ENCODE data around the gene UFSP1. TPM values are rescaled to one million over a fixed set of nuclear protein-coding genes. Genes with fewer than 3 reads are reported as not detected.

Gene UFSP1
- total and polyA plus RNA-seq, 2 of the 13 experiments (the other 11 are each of a cell fraction or from before 2014, with no cell fraction given), result 0.65 to 3.3 TPM

DNA sequence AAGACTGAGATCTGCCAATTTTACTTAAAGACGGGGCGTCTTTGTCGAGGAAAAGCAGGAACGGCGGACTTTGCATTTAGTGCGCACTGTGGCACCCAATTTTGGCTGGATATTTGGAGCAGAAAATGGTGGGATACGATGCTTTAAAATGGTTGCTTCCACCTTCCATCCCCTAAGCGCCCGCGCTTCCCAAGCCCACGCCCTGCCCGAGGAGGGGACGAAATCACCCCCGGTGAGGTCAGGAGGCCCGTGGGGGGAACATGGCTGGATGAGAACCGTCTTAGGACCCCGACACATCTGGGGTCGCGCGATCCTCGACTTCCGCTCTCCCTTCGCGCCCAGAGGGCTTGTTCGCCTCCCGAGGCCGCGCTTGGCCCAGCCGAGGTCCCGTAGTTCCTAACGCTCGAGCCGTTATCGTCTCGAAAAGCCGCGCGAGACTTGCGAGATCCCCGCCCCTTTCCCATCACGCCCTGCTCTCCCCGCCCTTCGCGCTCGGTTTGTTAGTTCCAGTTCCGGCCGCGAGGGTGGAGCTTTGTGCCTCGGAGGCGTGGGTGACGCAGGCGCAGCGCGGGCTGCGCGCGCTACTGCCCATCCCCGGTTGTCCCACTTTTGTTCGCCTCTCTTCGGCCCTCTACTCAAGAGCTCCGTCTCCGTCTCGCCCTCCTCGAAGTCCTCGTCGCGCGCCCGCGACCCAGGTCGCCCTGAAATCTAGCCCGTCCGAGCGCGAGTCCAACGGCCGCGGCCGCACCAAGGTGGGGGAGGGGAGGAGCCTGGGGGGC lies 14.7 kb downstream of the UFSP1 start, which contains the start of gene SRRT (continued):
- TF ChIP-seq ZFP62 (CRISPR knock-in tag; IDR thresholded peaks at IDR 0.05), result no peak
- TF ChIP-seq ZNF780A (CRISPR knock-in tag; IDR thresholded peaks at IDR 0.05), result no peak
- TF ChIP-seq RXRB (CRISPR knock-in tag; IDR thresholded peaks at IDR 0.05; ENCODE audit: borderline replicate concordance), result peak; percentile 20; the same call in 1 of the 2 replicates
- TF ChIP-seq NFE2L1 (CRISPR knock-in tag; IDR thresholded peaks at IDR 0.05; ENCODE audit: borderline replicate concordance), result no peak
- TF ChIP-seq, protein P1, sequence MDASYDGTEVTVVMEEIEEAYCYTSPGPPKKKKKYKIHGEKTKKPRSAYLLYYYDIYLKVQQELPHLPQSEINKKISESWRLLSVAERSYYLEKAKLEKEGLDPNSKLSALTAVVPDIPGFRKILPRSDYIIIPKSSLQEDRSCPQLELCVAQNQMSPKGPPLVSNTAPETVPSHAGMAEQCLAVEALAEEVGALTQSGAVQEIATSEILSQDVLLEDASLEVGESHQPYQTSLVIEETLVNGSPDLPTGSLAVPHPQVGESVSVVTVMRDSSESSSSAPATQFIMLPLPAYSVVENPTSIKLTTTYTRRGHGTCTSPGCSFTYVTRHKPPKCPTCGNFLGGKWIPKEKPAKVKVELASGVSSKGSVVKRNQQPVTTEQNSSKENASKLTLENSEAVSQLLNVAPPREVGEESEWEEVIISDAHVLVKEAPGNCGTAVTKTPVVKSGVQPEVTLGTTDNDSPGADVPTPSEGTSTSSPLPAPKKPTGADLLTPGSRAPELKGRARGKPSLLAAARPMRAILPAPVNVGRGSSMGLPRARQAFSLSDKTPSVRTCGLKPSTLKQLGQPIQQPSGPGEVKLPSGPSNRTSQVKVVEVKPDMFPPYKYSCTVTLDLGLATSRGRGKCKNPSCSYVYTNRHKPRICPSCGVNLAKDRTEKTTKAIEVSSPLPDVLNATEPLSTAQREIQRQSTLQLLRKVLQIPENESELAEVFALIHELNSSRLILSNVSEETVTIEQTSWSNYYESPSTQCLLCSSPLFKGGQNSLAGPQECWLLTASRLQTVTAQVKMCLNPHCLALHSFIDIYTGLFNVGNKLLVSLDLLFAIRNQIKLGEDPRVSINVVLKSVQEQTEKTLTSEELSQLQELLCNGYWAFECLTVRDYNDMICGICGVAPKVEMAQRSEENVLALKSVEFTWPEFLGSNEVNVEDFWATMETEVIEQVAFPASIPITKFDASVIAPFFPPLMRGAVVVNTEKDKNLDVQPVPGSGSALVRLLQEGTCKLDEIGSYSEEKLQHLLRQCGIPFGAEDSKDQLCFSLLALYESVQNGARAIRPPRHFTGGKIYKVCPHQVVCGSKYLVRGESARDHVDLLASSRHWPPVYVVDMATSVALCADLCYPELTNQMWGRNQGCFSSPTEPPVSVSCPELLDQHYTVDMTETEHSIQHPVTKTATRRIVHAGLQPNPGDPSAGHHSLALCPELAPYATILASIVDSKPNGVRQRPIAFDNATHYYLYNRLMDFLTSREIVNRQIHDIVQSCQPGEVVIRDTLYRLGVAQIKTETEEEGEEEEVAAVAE (CRISPR knock-in tag; IDR thresholded peaks at IDR 0.05; ENCODE audit: borderline replicate concordance), result peak; percentile 54; the same call in 1 of the 2 replicates
- TF ChIP-seq ZFP36 (IDR thresholded peaks at IDR 0.05; ENCODE audit: borderline replicate concordance, low read depth, low read length, partially characterized antibody), result no peak
- TF ChIP-seq, protein P2, sequence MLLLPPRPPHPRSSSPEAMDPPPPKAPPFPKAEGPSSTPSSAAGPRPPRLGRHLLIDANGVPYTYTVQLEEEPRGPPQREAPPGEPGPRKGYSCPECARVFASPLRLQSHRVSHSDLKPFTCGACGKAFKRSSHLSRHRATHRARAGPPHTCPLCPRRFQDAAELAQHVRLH (CRISPR knock-in tag; IDR thresholded peaks at IDR 0.05; ENCODE audit: borderline replicate concordance, low read depth), result peak; percentile 51; the same call in 1 of the 2 replicates
- TF ChIP-seq, protein P3, sequence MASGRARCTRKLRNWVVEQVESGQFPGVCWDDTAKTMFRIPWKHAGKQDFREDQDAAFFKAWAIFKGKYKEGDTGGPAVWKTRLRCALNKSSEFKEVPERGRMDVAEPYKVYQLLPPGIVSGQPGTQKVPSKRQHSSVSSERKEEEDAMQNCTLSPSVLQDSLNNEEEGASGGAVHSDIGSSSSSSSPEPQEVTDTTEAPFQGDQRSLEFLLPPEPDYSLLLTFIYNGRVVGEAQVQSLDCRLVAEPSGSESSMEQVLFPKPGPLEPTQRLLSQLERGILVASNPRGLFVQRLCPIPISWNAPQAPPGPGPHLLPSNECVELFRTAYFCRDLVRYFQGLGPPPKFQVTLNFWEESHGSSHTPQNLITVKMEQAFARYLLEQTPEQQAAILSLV (CRISPR knock-in tag; IDR thresholded peaks at IDR 0.05; ENCODE audit: borderline replicate concordance), result peak; percentile 89; the same call in 1 of the 2 replicates
- no peak for TF ChIP-seq SATB2 (CRISPR knock-in tag; IDR thresholded peaks at IDR 0.05)
- peak; percentile 90 for TF ChIP-seq RBM39 (IDR thresholded peaks at IDR 0.05; ENCODE audit: low read depth, low read length, poor library complexity, severe bottlenecking)
- peak; percentile 69; the same call in 1 of the 2 replicates for TF ChIP-seq HIVEP1 (CRISPR knock-in tag; IDR thresholded peaks at IDR 0.05)
- peak; percentile 51; the same call in 1 of the 2 replicates for TF ChIP-seq FOXO1 (CRISPR knock-in tag; IDR thresholded peaks at IDR 0.05)
- TF ChIP-seq ZMYM2 (CRISPR knock-in tag; IDR thresholded peaks at IDR 0.05), result no peak
- TF ChIP-seq SPEN (CRISPR knock-in tag; IDR thresholded peaks at IDR 0.05; ENCODE audit: low read depth), result peak; percentile 100
- peak; percentile 86 for TF ChIP-seq NR2C2 (CRISPR knock-in tag; IDR thresholded peaks at IDR 0.05; ENCODE audit: borderline replicate concordance)
- TF ChIP-seq, protein P4, sequence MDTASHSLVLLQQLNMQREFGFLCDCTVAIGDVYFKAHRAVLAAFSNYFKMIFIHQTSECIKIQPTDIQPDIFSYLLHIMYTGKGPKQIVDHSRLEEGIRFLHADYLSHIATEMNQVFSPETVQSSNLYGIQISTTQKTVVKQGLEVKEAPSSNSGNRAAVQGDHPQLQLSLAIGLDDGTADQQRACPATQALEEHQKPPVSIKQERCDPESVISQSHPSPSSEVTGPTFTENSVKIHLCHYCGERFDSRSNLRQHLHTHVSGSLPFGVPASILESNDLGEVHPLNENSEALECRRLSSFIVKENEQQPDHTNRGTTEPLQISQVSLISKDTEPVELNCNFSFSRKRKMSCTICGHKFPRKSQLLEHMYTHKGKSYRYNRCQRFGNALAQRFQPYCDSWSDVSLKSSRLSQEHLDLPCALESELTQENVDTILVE (CRISPR knock-in tag; IDR thresholded peaks at IDR 0.05), result peak; percentile 97
- TF ChIP-seq FOSL2 (CRISPR knock-in tag; IDR thresholded peaks at IDR 0.05), result no peak; the same call in 1 of the 2 replicates
- no peak for TF ChIP-seq NFATC3 (CRISPR knock-in tag; IDR thresholded peaks at IDR 0.05)
- 0 out of 2 replicates have a peak, but pooled peaks have one; percentile 50 for TF ChIP-seq HNRNPL (IDR thresholded peaks at IDR 0.05; ENCODE audit: low read depth, low read length)

Measured in HepG2 (cell line).